ENCODE results near the gene MAPKAPK5.

GRCh38 chr12:111846016-111846415, 4.0 kb downstream of the MAPKAPK5 start:
- TF ChIP-seq FOS (IDR thresholded peaks at IDR 0.05; ENCODE audit: borderline replicate concordance, insufficient read depth, low read length) (no peak), EZH2 (IDR thresholded peaks at IDR 0.05; ENCODE audit: borderline replicate concordance, low read depth, low read length, severe bottlenecking) (no peak), CTCF (IDR thresholded peaks at IDR 0.05; ENCODE audit: extremely low read depth in 1 of 2, insufficient read depth in 1 of 2, low read depth in 1 of 2, low read length in 2 of 2) (no peak), POLR2A (IDR thresholded peaks at IDR 0.05; ENCODE audit: low read depth, low read length) (no peak), JUN (IDR thresholded peaks at IDR 0.05; ENCODE audit: borderline replicate concordance, insufficient read depth, insufficient read length, low read depth) (no peak)

Measured in endothelial cell of umbilical vein (primary cell).